ENCODE data around the gene KCTD5. TPM values are rescaled to one million over a fixed set of nuclear protein-coding genes. Genes with fewer than 3 reads are reported as not detected.

KCTD5 gene
- total RNA-seq, 1 experiment from 2014 or later: 83.9 TPM

DNA sequence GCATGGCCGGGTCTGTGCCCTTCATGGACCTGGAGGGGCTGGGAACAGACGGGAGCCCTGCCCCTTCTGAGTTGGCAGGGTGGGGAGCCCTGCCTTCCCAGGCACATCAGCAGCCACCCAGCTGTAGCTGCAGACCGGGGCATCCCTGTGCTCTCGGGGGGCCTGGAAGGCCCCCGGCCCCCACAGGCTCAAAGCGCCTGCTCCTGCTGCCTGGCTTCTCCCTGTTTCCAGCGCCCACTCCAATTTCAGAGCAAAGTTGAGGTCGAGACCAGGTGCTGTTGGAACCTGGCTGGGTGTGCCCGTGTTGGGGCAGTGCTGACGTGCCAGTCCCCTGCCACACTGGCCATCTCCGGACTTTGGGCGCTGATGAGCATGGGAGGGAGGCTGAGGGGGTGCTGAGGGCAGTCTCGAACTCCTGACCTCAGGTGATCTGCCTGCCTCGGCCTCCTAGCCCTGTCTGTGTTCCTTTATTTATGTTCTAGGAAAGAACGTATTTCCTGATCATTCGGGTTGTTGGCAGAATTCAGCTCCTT is 42.6 kb downstream of the KCTD5 start:
- no peak for DNase-seq (ENCODE audit: low read depth)

DNA sequence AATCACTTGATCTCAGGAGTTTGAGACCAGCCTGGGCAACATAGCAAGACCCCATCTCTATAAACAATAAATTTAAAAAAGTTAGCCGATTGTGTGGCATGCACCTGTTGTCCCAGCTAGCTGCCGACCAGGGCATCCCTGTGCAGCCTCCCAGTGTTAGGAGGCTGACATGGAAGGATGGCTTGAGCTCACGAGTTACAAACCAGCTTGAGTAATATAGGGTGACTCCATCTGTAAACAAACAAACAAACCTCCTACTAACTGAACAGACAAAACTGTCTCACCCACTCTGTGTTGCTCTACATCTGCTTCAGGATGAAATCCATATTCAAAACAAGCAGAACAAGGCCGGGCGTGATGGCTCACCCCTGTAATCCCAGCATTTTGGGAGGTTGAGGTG is 44.6 kb downstream of the KCTD5 start:
- no peak for DNase-seq (ENCODE audit: low read depth)

DNA sequence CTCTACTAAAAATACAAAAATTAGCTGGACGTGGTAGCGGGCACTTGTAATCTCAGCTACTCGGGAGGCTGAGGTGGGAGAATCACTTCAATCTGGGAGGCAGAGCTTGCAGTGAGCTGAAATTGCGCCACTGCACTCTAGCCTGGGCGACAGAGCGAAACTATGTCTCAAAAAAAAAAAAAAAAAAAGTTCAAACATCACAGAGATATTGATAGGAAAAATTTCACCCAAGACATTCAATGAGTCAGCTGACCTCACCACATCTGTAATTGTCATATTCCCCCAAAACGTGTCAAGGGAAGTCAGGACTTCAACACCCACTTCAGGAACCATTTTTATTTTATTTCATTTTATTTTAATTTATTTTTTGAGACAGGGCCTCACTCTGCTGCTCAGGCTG is 45.7 kb downstream of the KCTD5 start:
- no peak for DNase-seq (ENCODE audit: low read depth)

DNA sequence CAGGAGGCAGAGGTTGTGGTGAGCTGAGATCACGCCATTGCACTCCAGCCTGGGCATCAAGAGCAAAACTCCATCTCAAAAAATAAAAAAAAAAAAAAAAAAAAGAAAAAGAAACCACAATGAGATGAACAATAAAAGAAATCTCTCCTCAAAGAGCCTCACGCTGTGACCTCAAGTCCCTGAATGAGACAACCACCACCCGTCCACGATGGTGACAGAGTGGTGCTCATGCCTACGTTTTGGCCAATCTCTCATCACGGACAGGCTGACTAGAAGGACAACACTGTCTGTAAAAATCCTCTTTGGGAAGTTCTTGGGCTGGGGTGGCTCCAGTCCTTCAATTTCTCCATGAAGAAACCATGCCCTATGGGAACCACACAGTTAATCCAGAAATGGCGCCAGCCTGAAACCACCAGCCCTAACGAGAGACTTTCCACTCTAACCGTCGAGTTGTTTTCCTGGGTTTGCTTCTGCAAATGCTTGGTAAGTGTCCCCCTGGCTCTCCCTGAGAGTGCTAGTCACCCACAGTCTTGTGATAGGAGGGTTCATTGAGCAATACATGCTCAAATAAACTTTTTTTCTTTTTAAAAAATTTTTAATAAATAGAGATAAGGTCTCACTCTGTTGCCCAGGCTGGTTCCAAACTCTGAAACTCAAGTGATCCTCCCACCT is 52.7 kb downstream of the KCTD5 start:
- DNase-seq (ENCODE audit: low read depth): no peak

DNA sequence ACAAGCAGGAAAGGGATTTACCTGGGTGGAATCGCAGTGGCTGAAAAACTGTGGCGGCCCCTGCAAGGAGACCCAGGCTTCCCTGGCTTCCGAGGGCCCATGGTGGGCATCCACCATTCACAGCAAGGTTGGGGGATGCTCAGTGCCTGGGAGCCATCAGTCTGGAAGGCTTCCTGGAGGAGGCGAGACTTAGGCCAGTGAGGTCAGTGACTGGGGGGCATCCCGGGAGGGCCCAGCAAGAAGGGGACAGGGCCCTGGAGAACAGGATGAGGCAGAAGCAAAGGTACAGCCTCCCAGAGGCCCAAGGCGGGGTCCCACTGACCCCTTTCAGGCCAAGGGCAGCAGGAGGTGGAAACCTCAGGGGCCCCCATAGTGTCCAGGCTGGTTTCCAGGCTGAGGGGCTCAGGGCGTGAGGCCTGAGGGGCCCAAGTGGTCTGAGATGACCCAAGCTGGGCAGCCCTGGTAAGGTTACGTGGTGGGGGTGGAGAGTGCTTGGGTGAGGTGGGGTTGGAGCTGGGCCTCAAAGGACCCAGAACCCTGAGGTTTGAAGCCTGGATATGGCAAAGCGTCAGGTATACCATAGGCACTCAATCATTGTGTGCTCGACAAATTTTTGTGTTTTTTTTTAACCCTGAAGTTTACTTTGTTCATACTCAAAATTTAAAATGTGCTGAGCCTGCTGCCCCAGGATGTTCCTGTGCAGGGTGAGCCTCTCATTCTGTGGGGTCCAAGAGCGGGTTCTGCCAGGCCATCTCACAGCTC is 54.3 kb downstream of the KCTD5 start:
- DNase-seq (ENCODE audit: low read depth): no peak

DNA sequence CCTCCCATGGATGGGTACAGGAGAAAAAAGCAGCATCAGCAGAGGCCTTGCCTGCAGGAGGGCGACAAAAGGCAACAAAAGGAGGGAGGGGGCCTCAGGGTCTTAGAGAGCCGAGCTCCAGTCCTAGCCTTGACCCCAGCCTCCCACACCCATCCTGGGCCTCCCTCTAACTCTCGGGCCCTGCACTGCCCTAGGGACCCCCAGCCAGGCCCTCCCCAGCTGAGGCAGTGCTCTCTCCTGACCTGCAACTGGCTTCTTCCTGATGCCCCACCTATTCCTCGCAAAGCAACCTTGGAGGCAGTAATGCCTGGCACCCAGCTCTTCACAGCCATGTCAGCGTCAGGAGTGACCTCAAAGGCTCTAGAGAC is 54.9 kb downstream of the KCTD5 start:
- no peak for DNase-seq (ENCODE audit: low read depth)

DNA sequence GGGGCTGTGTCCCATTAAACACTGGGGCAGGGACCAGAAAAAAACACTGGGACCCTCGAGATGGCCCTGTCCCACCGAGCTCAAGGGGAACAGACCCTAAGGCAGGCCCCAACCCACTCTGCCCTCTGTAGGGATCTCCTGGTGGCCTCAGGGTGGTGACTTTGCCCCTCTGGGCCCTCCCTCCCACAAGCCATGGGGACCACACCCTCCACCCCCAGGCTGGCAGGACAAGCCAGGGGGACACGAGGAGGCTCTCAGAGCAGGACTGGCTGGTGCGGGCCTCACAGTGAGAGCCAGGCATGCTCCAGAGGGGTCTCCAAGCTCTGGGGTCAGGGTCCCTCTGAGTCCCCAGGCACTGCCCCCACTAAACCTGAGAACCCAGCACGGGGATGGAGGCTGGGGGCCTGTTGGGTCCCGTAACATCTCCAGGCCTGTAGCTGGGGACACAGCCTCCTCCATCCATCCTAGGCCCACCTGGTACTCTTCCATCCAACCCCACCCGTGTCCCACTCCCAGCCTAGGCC is 55.6 kb downstream of the KCTD5 start:
- no peak for DNase-seq (ENCODE audit: low read depth)

DNA sequence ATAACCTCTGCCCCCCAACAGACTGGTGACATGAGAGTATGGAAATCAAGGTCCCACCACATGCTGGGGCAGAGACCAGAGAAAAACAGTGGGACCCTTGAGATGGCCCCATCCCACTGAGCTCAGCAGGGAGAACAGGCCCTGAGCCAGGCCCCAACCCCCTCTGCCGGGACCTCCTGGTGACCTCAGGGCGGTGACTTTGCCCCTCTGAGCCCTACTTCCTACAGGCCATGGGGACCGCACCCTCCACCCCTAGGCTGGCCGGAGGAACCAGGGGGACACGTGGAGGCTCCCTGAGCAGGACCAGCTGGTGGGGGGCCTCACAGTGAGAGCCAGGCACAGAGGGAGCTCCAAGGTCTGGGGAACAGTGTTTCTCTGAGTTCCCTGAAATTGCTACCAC is 56.3 kb downstream of the KCTD5 start:
- no peak for DNase-seq (ENCODE audit: low read depth)

DNA sequence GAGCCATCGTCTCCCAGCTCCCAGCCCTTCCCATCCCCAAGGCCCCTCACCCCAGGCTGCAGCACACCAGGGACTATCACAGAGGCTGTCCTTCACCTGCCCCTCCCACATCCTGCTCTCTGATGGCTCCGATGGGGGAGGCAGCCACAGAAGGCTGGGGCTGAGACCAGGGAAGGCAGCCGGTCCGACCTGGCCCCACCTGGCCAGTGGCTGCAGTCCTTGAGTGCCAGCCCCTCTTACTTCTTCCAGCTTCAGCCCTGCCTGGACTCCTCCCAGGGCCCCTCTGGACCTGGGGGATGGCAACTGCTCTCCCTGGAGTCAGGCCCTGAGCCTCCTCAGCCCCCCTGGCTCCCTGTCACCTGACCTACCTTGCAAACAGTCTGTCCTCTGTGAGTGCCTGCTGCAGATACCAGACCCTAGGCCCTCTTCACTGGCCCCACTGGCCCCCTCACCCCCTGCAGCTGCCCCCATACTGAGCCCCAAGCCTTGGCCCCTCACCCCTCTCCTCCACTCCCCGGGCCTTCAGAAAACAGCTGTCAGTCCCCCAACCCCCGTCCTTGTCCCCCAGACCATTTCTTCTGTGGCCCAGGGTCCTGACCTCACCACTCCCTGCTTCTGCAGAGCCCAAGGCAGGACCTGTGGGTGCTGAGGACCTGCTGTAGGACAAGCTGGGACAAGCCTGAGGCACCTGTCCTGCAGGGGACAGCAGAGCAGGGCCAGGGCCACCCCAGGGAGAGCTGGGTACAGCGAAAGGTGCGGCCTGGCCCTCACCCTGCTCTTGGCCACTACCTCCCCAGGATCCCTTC is 57.5 kb downstream of the KCTD5 start:
- no peak for DNase-seq (ENCODE audit: low read depth)

DNA sequence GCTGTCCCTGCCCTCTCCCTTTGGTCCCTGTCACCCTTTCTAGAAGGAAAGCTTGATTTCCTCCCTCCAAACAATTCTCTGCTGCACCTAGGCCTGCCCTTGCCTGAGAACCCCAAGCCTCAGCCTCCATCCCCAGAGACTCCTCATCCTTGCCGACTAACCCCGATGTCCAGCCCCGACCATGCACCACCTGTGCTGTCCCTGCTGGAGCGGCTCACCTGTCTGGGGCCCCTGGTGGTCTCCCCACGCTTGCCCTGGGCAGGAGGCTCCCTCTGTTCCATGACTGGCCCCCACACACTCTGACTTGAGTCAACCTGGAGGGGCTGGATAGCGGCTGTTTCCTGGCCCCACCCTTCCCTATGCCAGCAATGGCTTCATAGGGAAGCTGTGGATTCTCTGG is 58.2 kb downstream of the KCTD5 start:
- no peak for DNase-seq (ENCODE audit: low read depth)

DNA sequence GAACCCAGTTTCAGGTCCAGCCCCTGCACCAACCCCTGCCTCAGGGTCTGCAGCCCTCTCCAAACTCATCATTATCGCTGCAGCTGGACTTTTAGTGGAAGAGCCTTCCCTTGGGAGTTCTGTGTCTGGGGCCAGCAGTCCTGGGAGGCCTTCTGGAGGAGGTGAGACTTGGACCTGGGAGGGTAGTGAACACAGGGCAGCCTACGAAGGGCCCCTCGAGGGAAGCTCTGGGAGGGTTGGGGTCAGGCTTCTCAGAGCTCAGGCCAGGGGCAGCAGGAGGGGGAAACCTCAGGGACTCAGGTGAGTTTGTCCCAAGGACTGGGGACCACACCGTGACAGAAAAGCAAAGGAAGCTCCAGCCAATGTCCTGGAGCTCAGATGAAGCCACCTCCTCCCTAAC is 58.8 kb downstream of the KCTD5 start:
- no peak for DNase-seq (ENCODE audit: low read depth)

DNA sequence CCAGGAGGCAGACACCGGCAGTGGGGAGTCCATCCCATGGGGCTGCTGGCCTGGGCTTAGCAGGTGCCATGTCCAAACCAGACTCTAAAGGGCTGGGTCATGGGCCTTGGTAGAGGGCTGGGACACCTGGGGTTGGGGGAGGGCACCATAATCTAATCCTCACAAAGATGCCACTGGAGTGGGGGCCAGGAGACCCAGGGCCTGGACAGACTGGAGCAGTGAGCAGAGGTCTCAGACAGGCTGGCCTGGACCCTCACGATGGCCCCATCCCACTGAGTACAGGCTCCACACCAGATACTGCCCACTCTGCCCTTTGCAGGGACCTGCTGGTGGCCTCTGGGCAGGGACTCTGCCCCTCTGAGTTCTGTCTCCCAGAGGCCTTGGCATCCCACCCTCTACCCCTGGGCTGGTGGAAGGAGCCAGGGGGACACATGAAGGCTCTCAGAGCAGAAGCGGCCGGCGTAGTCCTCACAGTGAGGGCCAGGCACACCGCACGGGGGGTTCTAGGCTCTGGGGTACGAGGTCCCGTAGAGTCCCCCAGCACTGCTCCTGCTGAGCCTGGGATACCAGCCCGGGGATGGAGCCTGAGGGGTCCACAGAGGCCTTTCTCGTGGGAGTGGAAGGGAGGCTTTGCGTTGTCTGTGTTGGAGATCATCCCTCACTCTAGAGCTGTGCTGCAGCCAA is 60.1 kb downstream of the KCTD5 start:
- no peak for DNase-seq (ENCODE audit: low read depth)

DNA sequence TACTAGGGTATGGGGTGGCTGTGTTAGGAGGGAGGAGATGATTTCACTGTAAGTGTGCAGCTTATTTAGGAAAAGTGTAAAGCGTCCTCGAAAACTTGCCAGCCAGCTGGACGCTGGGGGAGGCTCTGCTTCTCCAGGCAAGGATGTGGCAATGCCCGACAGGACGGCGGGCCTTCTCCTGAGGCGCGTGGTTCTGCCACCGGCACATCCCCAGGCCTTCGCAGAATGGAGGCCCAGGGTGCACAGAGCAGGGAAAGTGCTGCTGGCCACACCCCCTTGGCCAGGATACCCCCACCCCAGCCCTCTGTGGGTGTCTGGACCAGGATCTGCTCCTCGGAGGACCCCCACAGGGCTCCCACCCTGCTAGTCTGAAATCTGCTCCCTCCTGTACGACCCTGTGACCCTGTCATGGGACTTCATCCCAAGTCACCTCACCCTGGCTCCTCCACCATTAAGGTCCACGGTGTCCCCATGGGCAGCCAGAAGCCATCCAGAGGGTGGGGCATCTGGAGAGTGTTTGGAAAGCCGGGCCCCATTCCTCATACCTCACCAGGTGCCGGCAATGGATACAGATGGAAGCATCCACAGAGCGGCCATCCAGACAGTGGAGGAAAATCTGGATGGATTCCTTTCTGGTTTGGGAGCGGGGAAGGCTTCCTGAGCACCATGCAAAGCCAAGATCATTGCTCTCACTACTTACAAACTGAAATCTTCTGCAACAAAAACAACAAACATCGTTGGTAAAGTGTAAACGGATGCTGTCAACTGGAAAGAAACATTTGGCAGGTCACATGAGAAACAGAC is 60.9 kb downstream of the KCTD5 start:
- no peak for DNase-seq (ENCODE audit: low read depth)

DNA sequence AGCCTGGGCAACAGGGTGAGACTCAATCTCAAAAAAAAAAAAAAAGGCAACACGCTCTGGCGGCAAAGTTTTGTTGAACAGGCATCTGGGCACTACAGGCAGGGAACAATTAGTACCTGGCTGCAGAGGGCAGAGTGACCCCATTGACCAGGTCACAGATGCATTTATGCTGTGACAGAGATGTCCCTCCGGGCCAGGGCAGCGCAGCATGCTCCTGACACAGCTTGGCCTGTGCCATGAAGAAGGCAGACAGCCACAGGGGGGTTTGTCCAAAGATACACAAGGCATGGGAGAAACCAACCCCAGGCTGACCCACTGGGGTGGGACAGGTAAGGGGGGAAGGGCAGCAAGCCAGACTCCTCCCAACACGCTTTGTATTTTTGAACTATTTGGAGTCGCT is 62.4 kb downstream of the KCTD5 start:
- DNase-seq (ENCODE audit: low read depth): no peak

DNA sequence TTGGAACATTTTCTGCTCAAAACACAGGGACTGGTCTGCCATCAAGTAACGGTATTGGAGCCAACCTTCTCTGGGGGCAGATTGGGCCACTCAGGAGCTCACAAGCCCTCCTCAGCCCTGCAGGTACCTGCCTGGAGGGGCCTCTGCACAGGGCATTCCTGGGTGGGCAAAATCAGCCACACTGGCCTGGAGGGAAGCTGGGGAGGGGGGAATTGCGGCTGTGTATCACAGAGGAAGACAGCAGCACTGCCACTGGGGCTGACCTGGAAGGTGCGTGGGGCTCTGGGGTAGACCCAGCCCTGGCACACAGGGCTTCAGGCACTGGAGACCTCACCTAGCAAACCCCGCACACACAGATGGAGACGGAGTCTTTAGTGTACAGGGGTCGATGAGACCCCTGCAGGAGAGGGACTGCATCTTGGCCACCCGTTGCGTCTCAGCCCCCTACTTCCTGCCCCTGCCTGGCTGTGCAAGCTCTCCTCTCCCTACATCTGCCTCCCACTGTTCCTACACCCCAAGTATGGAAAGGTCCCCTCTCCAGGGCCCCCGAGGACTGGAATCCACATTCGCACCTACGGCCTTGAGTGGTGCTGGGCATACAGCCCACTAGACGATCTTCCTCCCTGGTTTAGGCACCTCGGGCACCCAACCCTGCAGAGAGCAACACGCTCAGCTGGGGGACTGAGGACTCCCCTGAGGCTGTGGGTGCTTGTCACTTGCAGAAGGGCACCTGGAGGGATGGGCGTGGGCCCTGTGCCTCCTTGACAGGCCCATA is 63.0 kb downstream of the KCTD5 start:
- DNase-seq (ENCODE audit: low read depth): no peak

DNA sequence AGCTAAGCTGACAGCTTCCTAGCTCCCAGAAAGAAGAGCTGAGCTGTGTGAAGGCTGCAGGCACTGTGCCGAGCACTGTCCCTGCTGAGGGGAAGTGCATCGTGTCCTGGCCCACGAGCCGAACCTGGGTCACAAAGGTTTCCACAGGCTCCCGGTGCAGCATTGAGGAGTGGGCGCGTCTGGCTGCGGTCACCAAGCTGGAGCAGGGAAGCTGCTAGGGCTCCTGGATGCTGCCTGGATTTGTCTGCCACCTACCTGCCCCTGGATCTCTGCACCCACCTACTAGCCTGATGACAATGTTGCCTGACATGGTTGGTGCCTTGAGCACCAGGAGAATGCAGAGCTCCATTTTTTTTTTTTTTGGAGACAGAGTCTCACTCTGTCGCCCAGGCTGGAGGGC is 63.6 kb downstream of the KCTD5 start:
- no peak for DNase-seq (ENCODE audit: low read depth)

DNA sequence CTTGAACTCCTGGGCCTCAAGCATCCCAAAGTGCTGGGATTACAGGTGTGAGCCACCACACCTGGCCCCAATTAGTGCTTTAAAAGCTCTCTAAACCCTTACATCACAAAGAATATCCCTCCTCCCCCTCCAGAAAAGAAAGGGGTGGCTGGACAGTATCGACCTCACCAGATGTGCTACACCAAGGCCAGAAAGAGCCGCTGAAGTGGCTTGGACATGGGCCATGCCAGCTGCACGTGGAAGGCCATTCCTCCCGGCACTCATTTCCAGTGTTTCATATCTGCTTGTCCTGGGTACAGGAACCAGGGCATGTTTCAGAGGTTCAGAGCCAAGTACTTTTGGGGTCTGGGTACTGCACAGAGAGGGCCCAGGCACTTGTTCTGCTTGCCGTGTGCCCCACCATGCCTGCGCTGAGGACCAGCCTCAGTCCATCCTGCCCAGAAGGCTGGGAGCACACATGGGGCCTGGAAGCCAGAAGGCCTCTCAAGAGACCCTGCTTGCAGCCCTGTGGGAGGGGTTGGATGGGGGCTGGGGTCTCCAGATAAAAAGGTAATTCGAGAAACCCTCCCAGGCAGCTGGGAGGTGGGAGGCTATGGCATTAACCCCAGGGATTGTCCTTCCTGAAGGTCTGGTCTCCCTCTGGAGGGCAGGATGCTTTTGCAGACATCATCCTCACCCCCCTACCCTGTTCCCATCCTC is 66.6 kb downstream of the KCTD5 start:
- DNase-seq (ENCODE audit: low read depth): no peak

DNA sequence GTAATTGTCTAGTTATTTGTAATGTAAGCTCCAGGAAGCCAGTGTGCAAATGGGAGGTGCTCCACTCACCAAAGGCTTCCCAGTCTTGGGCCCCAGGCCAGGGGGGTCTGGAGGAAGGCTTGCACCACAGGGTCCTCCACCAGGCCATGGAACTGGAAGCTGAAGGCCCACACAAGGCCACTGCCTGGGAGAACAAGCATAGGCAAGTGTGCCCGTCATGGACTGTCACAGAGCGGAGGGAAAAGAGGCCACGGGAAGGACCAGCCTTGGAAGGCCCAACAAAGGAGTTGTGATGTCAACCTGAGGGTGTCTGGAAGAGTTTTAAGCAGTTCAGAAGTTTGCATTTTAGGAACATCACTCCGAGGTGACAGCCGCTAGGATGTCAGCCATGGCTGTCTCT is 67.2 kb downstream of the KCTD5 start:
- DNase-seq (ENCODE audit: low read depth): no peak

DNA sequence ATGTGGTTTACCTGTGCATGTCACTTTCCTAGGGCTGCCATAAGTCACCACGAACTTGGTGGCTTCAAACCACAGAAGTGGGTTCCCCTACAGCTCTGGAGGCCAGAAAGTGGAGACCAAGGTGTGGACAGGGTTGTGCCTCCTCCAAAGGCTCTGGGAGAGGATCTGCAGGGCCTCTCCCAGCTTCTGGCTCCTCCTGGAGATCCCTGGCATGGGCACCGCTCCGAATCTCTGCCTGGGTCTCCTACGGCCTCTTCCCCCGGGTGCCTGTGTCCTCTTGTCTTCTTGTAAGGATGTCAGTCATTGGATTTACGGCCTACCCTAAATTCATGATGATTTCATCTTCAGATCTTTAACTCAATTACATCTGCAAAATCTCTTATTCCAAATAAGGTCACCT is 67.6 kb downstream of the KCTD5 start:
- DNase-seq (ENCODE audit: low read depth): no peak

Data from M059J (cell line).